ENCODE measurements around the gene FOXN3. TPM values are rescaled to one million over a fixed set of nuclear protein-coding genes. Genes with fewer than 3 reads are reported as not detected.
A peak's percentile ranks its signal among the peaks of the same experiment; 100 is the strongest.
"Not testable (repeated sequence)": the region's sequence is repeated elsewhere in the genome, so short reads cannot be mapped to it uniquely, and the experiment has no call there.

The FOXN3 gene
- total RNA-seq, 4 donors from 2014 or later: 27.4 to 91.4 (median 39.2) TPM

- Histone ChIP-seq H3K9me3 (no peaks in the 10 kb centered on the region), H3K4me3 (no peak overlapping the region), H3K36me3 (peaks cover 0 to 35% (median 0%) of the 10 kb centered on the region in 3 donors), H3K27ac (no peak overlapping the region), H3K4me1 (peaks cover 0 to 36% (median 11%) of the 10 kb centered on the region in 3 donors), H3K27me3 (no peaks in the 10 kb centered on the region)
- WGBS, 2 donors: 82 to 86% methylated on average over 11 to 12 of the region's 12 CpGs
- intact Hi-C loops (cut with DNase I): no loop called here
- DNase-seq: no peak
- no peak for TF ChIP-seq POLR2A (IDR thresholded peaks at IDR 0.05)
- TF ChIP-seq CTCF (IDR thresholded peaks at IDR 0.05): no peak
Observed at GRCh38 chr14:89254166-89254909, 162.7 kb downstream of the FOXN3 start.

DNA sequence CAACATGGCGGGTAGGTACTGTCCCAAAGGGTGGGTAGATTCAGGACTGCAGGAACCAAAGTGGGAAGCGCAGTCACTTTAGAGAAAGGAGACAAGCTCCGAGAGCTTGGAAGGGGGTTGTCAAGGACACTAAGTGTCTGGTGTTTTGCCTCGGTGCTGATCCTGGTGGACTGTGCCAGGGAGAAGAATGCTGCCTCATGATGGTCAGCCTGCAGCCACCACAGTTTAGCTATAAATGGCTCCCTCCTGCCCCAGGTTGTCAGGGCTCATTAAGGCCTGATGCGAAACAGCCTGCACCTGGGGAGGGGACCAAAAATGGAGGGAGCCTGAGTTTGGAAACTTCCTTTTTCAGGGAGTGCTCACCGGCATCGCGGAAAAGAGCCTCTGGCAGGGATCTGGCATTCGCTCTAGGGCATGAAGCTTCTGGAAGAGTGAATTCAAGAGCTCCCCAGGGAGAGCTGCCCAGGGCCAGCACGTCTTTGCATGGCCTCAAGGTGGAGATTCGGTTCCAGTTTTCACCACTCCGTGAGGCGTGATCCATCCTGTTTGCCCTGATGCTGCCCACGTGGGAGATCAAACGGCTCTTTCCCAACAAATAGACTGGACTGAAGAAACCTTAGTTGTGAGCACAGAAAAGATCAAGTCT lies 164.0 kb downstream of the FOXN3 start:
- H3K27ac ChIP-seq: no peak overlapping the region
- H3K9me3 ChIP-seq: no peaks in the 10 kb centered on the region
- no peak for DNase-seq
- no peak overlapping the region for H3K4me3 ChIP-seq
- peaks cover 0 to 31% (median 0%) of the 10 kb centered on the region in 3 donors for H3K36me3 ChIP-seq
- H3K4me1 ChIP-seq: peaks cover 0 to 50% (median 14%) of the 10 kb centered on the region in 3 donors
- TF ChIP-seq POLR2A (IDR thresholded peaks at IDR 0.05): no peak
- TF ChIP-seq CTCF (IDR thresholded peaks at IDR 0.05): peak in 2 of 6 experiments; percentile 12 to 25
- 58 to 61% methylated on average over 10 to 14 of the region's 15 CpGs for WGBS, 2 donors
- no peaks in the 10 kb centered on the region for H3K27me3 ChIP-seq
- intact Hi-C loops (cut with DNase I): no loop called here

DNA sequence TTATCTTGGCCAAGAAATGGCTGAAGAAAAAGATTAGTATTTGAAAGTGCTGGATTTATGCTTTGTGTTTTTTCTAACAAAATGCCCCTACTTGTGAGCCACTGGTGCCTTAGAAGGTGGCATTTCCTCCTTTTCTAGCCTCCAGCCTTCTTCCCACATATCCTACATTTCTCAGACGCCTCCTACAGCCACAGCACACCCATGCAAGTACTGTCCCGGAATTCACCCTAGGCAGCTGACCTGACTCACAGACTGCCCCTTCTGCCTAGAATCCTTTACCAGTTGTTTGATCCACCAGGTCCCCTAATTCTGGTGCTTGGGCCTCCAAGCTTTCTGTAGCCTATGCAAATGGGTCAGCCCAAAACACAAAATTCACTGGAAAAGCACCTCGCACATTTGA lies 166.0 kb downstream of the FOXN3 start:
- Histone ChIP-seq H3K27me3 (no peaks in the 10 kb centered on the region), H3K27ac (no peak overlapping the region), H3K36me3 (peaks cover 0 to 23% (median 0%) of the 10 kb centered on the region in 3 donors), H3K9me3 (no peaks in the 10 kb centered on the region), H3K4me1 (peaks cover 0 to 58% (median 13%) of the 10 kb centered on the region in 3 donors), H3K4me3 (no peak overlapping the region)
- intact Hi-C loops (cut with DNase I): no loop called here
- WGBS, 2 donors: 89% methylated on average over 3 of the region's 3 CpGs
- TF ChIP-seq CTCF (IDR thresholded peaks at IDR 0.05): no peak
- TF ChIP-seq POLR2A (IDR thresholded peaks at IDR 0.05): no peak
- no peak for DNase-seq

- peaks cover 0 to 23% (median 0%) of the 10 kb centered on the region in 3 donors for H3K36me3 ChIP-seq
- H3K4me3 ChIP-seq; intact Hi-C loops (cut with DNase I); DNase-seq; H3K9me3 ChIP-seq; H3K27ac ChIP-seq; H3K27me3 ChIP-seq: not testable (repeated sequence)
- 88 to 95% methylated on average over 3 to 4 of the region's 4 CpGs for WGBS, 2 donors
- peaks cover 0 to 62% (median 13%) of the 10 kb centered on the region in 3 donors for H3K4me1 ChIP-seq
Observed at GRCh38 chr14:89250655-89250975, 166.4 kb downstream of the FOXN3 start.

GRCh38 chr14:89249972-89250654 lies 166.9 kb downstream of the FOXN3 start:
- 80 to 100% methylated on average over 1 of the region's 1 CpG for WGBS, 2 donors
- intact Hi-C loops (cut with DNase I): no loop called here

More at GRCh38 chr14:89249972-89250654, 166.9 kb downstream of the FOXN3 start:
- no peak for DNase-seq
- Histone ChIP-seq H3K4me1 (peaks cover 0 to 67% (median 14%) of the 10 kb centered on the region in 3 donors), H3K27me3 (no peaks in the 10 kb centered on the region), H3K9me3 (no peaks in the 10 kb centered on the region), H3K4me3 (no peak overlapping the region), H3K36me3 (peaks cover 0 to 23% (median 0%) of the 10 kb centered on the region in 3 donors), H3K27ac (no peak overlapping the region)
- TF ChIP-seq CTCF (IDR thresholded peaks at IDR 0.05) (no peak), POLR2A (IDR thresholded peaks at IDR 0.05) (no peak)
